Neutrophil (primary cell): ENCODE results near the gene DCLK1.

ENCODE experiments used
- H3K27ac ChIP-seq: fragments of 200-600 bp; sonication (generic); 2 replicates; pipeline ENCODE4 v1.5.1; 2016; ENCODE audit warnings: mild to moderate bottlenecking, moderate library complexity
- H3K27me3 ChIP-seq: fragments of 200-600 bp; sonication (generic); 2 replicates; pipeline ENCODE4 v1.6.0; 2016; ENCODE audit warnings: mild to moderate bottlenecking
- H3K36me3 ChIP-seq: fragments of 200-600 bp; sonication (generic); 2 replicates; pipeline ENCODE4 v1.5.1; 2017
- H3K4me1 ChIP-seq, 2 experiments: fragments of 200-600 bp in 1 of 2; sonication (generic) in 1 of 2; 1 replicate in 1 of 2; 2 replicates in 1 of 2; pipeline versions ENCODE4 v1.5.1 to v1.6.1; 2013 to 2016; ENCODE audit warnings: low read depth in 1 of 2, low read length in 1 of 2, mild to moderate bottlenecking in 1 of 2, moderate library complexity in 1 of 2; ENCODE audit not compliant: control insufficient read depth in 1 of 2, insufficient read depth in 1 of 2
- H3K4me3 ChIP-seq, 2 experiments: fragments of 200-600 bp in 1 of 2; sonication (generic) in 1 of 2; 1 replicate in 1 of 2; 2 replicates in 1 of 2; pipeline ENCODE4 v1.5.1; 2013 to 2016; ENCODE audit warnings: low read depth in 1 of 2, low read length in 1 of 2, mild to moderate bottlenecking in 1 of 2, moderate library complexity in 1 of 2
- H3K9me3 ChIP-seq: fragments of 200-600 bp; sonication (generic); 2 replicates; pipeline ENCODE4 v1.5.1; 2016
- TF ChIP-seq, protein P1 (sequence below): fragments of 200-600 bp; sonication (generic); IDR thresholded peaks from 2 replicates; pipeline ENCODE4 v1.5.1; 2016; ENCODE audit warnings: antibody characterized with exemption

The DCLK1 gene

DNA sequence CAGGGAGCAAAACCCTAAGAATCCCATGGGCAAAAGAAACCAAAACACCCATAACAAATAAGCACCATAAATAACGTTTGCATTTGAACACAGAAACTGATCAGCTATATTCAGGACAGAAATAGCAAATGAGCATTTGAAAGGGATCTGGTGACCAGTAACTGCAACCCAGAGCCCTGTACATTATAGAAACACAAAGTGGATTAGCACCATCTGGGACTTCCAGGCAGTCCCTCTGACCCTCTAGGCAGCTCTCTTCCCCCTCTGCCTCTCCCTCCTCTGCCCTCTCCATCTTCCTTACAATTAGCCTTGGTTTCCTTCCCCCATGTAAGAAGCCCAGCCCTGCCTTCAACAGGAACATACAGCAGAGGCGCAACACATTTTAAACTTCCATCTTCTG, 215.0 kb downstream of the DCLK1 start:
- H3K4me1 ChIP-seq, result no peaks in the 10 kb centered on the region
- no peaks in the 10 kb centered on the region for H3K36me3 ChIP-seq
- TF ChIP-seq, protein P1, sequence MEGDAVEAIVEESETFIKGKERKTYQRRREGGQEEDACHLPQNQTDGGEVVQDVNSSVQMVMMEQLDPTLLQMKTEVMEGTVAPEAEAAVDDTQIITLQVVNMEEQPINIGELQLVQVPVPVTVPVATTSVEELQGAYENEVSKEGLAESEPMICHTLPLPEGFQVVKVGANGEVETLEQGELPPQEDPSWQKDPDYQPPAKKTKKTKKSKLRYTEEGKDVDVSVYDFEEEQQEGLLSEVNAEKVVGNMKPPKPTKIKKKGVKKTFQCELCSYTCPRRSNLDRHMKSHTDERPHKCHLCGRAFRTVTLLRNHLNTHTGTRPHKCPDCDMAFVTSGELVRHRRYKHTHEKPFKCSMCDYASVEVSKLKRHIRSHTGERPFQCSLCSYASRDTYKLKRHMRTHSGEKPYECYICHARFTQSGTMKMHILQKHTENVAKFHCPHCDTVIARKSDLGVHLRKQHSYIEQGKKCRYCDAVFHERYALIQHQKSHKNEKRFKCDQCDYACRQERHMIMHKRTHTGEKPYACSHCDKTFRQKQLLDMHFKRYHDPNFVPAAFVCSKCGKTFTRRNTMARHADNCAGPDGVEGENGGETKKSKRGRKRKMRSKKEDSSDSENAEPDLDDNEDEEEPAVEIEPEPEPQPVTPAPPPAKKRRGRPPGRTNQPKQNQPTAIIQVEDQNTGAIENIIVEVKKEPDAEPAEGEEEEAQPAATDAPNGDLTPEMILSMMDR, result no peak
- no peak overlapping the region for H3K27ac ChIP-seq
- peaks cover 5% of the 10 kb centered on the region for H3K27me3 ChIP-seq
- H3K4me3 ChIP-seq, result no peak overlapping the region
- no peaks in the 10 kb centered on the region for H3K9me3 ChIP-seq

DNA sequence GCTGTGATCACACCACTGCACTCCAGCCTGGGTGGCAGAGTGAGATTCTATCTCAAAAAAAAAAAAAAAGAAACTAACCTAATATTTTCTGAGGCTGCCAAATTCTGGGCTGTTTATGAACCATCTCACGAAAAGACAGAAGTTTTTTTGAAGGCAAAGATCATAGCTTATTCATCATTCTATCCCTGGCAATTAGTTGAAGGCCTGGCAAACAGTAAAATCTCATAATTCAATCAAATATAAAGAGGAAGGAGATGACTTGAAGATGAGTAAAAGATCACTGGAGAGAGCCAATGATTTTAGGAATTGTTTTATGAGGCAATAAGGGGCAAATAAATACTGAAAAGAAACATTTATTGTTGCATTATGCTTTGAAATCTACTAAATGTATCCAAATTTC, 216.5 kb downstream of the DCLK1 start:
- Histone ChIP-seq H3K27me3 (peaks cover 5% of the 10 kb centered on the region), H3K4me3 (no peak overlapping the region), H3K4me1 (no peaks in the 10 kb centered on the region), H3K9me3 (no peaks in the 10 kb centered on the region), H3K36me3 (no peaks in the 10 kb centered on the region), H3K27ac (no peak overlapping the region)
- TF ChIP-seq, protein P1, result no peak

DNA sequence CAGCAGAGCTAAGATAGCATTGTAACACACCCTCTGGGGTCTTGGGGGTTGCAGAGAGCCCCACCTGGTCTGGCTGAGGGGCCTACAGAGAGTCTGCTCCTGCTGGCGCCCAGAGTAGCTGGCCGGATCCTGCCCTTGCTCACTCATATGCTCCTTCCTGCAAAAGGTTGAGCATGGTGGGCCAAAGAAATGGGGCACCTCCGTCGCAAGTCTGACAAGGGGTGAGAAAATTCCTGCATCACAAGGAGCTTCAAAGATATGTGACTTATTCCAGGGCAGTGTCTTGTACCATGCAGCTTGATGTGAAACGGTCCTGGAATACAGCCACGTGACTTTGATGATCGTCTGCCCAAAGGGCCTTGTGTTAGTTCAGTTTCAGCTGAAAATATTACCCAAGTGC, 218.3 kb downstream of the DCLK1 start:
- no peaks in the 10 kb centered on the region for H3K9me3 ChIP-seq
- TF ChIP-seq, protein P1, result no peak
- no peaks in the 10 kb centered on the region for H3K36me3 ChIP-seq
- no peak overlapping the region for H3K27ac ChIP-seq
- no peak overlapping the region for H3K4me3 ChIP-seq
- H3K4me1 ChIP-seq, result no peaks in the 10 kb centered on the region
- H3K27me3 ChIP-seq, result peaks cover 5% of the 10 kb centered on the region

DNA sequence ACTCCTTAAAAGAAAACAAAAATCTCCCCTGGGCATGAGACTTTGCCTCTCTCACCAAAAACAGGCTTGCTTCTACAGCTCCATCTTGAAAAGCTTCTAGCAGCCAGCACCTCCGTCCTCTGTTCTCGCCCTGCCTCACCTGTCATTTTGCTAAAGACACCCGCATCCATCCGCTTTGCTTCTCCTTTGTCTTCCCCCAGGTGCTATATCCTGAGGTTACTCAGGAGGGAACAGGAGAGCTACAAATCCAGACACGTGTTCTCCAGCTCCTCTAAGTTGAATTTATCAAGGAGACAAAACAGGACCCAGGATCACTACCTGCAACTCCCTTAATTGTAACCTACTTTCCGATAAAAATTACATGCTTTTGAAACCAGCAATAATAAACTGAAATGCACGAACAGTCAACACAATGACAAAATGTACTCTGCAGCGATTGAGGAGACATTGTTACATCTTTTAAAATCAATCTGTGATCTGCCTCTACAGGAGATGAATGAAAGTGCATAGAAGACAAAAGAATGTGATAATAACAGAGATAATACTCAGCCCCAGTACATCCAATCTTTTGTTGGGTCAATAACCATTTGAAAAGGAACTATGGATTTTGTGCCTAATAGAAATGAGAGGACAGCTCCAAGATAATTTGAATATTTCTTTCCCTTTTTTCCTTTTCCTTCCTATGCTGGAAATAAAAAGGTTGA, 221.2 kb downstream of the DCLK1 start:
- TF ChIP-seq, protein P1, result no peak
- Histone ChIP-seq H3K27ac (no peak overlapping the region), H3K27me3 (no peaks in the 10 kb centered on the region), H3K36me3 (no peaks in the 10 kb centered on the region), H3K4me1 (no peaks in the 10 kb centered on the region), H3K4me3 (no peak overlapping the region), H3K9me3 (no peaks in the 10 kb centered on the region)

DNA sequence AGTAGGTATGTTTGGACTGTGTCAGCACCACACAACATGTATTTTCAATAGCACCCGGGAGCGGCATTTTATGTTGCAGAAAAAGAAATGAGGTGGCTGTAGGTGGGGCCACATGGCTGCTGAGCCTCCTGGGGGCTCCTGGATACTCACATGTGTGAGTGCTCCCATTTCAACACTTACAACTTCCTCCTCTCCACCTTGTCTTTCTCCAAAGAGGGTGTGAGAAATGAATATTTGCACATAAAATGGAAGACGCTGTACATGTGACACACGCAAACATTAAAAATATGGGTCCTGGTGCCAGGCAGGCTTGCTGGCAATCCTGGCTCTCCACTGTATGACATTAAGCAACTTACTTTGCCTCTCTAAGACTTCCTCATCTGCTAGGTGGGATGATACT, 222.1 kb downstream of the DCLK1 start:
- TF ChIP-seq, protein P1, result no peak

DNA sequence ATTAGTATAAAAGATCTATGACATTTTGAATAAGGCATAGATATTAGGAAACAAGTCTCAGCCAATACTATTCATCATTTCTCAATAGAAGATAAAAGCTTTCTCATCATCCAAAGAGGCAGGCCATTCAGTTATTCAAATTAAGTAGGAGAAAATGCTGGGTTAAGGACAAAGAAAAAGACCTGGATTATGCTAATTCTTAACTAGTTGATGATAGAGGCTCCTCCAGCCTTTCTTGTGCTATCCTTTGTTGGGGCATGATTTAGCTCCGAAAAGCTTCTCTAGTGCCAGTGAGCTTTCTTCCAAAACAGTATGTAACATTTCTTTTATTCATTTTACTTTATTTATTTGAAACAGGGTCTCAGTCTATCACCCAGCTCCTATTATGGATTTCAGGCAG, 223.0 kb downstream of the DCLK1 start:
- Histone ChIP-seq H3K4me1 (no peaks in the 10 kb centered on the region), H3K9me3 (no peaks in the 10 kb centered on the region), H3K4me3 (no peak overlapping the region), H3K36me3 (no peaks in the 10 kb centered on the region), H3K27me3 (no peaks in the 10 kb centered on the region), H3K27ac (no peak overlapping the region)
- TF ChIP-seq, protein P1, result no peak

More for the DNA sequence above, 222.1 kb downstream of the DCLK1 start:
- Histone ChIP-seq H3K27ac (no peak overlapping the region), H3K4me3 (no peak overlapping the region), H3K27me3 (no peaks in the 10 kb centered on the region), H3K4me1 (no peaks in the 10 kb centered on the region), H3K36me3 (no peaks in the 10 kb centered on the region), H3K9me3 (no peaks in the 10 kb centered on the region)
